HG02623 (cell line): ENCODE data around the gene OSBPL10.
"Not testable (repeated sequence)": the region's sequence is repeated elsewhere in the genome, so short reads cannot be mapped to it uniquely, and the experiment has no call there.

Experiments used
- ATAC-seq: cut with Tn5 transposase; IDR thresholded peaks from one replicate; pipeline ENCODE4 v1.9.1; 2021; ENCODE audit warnings: moderate library complexity; ENCODE audit not compliant: unreplicated experiment

The OSBPL10 gene

GRCh38 chr3:31981206-31982181, at the start of gene OSBPL10, which contains the start of gene ZNF860:
Gene OSBPL10, minus strand, starts transcription at chr3:31981262. Its CDS starts 83 bp downstream, at chr3:31981179.
Gene ZNF860, plus strand, starts transcription at chr3:31981750. Its CDS starts 7,330 bp downstream, at chr3:31989080.
- ATAC-seq, result peak; percentile 22

- no peak for ATAC-seq
These were observed 45.5 kb upstream of the OSBPL10 start for GRCh38 chr3:32026593-32026992.

GRCh38 chr3:32022947-32023346, 41.9 kb upstream of the OSBPL10 start:
- no peak for ATAC-seq

- ATAC-seq, result no peak
These were observed 40.7 kb upstream of the OSBPL10 start for GRCh38 chr3:32021748-32022147.

- no peak for ATAC-seq
These were observed 40.1 kb upstream of the OSBPL10 start for GRCh38 chr3:32021155-32021554.

- ATAC-seq, result no peak
These were observed 37.9 kb upstream of the OSBPL10 start for GRCh38 chr3:32018757-32019564.

GRCh38 chr3:32017286-32017685, 36.2 kb upstream of the OSBPL10 start:
- no peak for ATAC-seq

- not testable (repeated sequence) for ATAC-seq
These were observed 34.6 kb upstream of the OSBPL10 start for GRCh38 chr3:32015638-32016037.

GRCh38 chr3:32010699-32011098, 29.6 kb upstream of the OSBPL10 start:
- not testable (repeated sequence) for ATAC-seq

GRCh38 chr3:32009957-32010356, 28.9 kb upstream of the OSBPL10 start:
- no peak for ATAC-seq

- no peak for ATAC-seq
These were observed 28.0 kb upstream of the OSBPL10 start for GRCh38 chr3:32009101-32009500.

GRCh38 chr3:32004113-32004765, 23.2 kb upstream of the OSBPL10 start:
- ATAC-seq, result no peak

GRCh38 chr3:32003380-32003779, 22.3 kb upstream of the OSBPL10 start:
- ATAC-seq, result no peak

- ATAC-seq, result no peak
These were observed 21.7 kb upstream of the OSBPL10 start for GRCh38 chr3:32002561-32003368.

GRCh38 chr3:32000877-32001276, 19.8 kb upstream of the OSBPL10 start:
- ATAC-seq, result no peak

- ATAC-seq, result no peak
These were observed 18.9 kb upstream of the OSBPL10 start for GRCh38 chr3:31999907-32000439.

- no peak for ATAC-seq
These were observed 16.4 kb upstream of the OSBPL10 start for GRCh38 chr3:31997500-31997899.

- no peak for ATAC-seq
These were observed 15.1 kb upstream of the OSBPL10 start for GRCh38 chr3:31996195-31996594.

- not testable (repeated sequence) for ATAC-seq
These were observed 14.0 kb upstream of the OSBPL10 start for GRCh38 chr3:31995026-31995425.

- no peak for ATAC-seq
These were observed 12.8 kb upstream of the OSBPL10 start for GRCh38 chr3:31993843-31994242.
